ENCODE results near the gene POC1A. TPM values are rescaled to one million over a fixed set of nuclear protein-coding genes. Genes with fewer than 3 reads are reported as not detected.

Gene POC1A
- total RNA-seq, 1 donor = 1.8 TPM

- Histone ChIP-seq H3K79me2 (ENCODE audit: insufficient read depth, low read length) (no peaks in the 10 kb centered on the region), H3K27ac (ENCODE audit: low read depth, low read length) (peak overlapping the region; percentile 11), H3K36me3 (ENCODE audit: insufficient read depth, low read length) (no peaks in the 10 kb centered on the region), H3K9me3 (ENCODE audit: low read depth, low read length) (no peaks in the 10 kb centered on the region), H3K4me1 (ENCODE audit: insufficient read depth, low read length) (peaks cover 5% of the 10 kb centered on the region), H3K27me3 (ENCODE audit: insufficient read depth, low read length) (no peaks in the 10 kb centered on the region), H4K20me1 (ENCODE audit: insufficient read depth, low read length) (no peaks in the 10 kb centered on the region), H3K4me2 (ENCODE audit: insufficient read depth, low read length) (no peak overlapping the region), H3K4me3 (ENCODE audit: insufficient read depth, low read length) (no peak overlapping the region), H2AFZ (ENCODE audit: low read length) (no peak overlapping the region)
- no peak for DNase-seq (ENCODE audit: insufficient read length, low spot score, missing footprints)
- no peak for TF ChIP-seq CTCF (IDR thresholded peaks at IDR 0.05; ENCODE audit: extremely low read depth, low read depth, low read length)
Measured at GRCh38 chr3:52063026-52063723, 91.0 kb downstream of the POC1A start.

GRCh38 chr3:52062505-52062904, 91.7 kb downstream of the POC1A start:
- no peaks in the 10 kb centered on the region for H3K79me2 ChIP-seq (ENCODE audit: insufficient read depth, low read length)

GRCh38 chr3:52061121-52061910, 92.9 kb downstream of the POC1A start:
- no peaks in the 10 kb centered on the region for H3K27me3 ChIP-seq (ENCODE audit: insufficient read depth, low read length)
- no peaks in the 10 kb centered on the region for H3K9me3 ChIP-seq (ENCODE audit: low read depth, low read length)
- no peak overlapping the region for H2AFZ ChIP-seq (ENCODE audit: low read length)
- no peak overlapping the region for H3K27ac ChIP-seq (ENCODE audit: low read depth, low read length)
- H3K4me2 ChIP-seq (ENCODE audit: insufficient read depth, low read length) = no peak overlapping the region
- DNase-seq (ENCODE audit: insufficient read length, low spot score, missing footprints) = no peak
- no peaks in the 10 kb centered on the region for H4K20me1 ChIP-seq (ENCODE audit: insufficient read depth, low read length)
- TF ChIP-seq CTCF (IDR thresholded peaks at IDR 0.05; ENCODE audit: extremely low read depth, low read depth, low read length) = no peak
- peaks cover 15% of the 10 kb centered on the region for H3K4me1 ChIP-seq (ENCODE audit: insufficient read depth, low read length)
- no peaks in the 10 kb centered on the region for H3K36me3 ChIP-seq (ENCODE audit: insufficient read depth, low read length)
- peaks cover 6% of the 10 kb centered on the region for H3K79me2 ChIP-seq (ENCODE audit: insufficient read depth, low read length)
- no peak overlapping the region for H3K4me3 ChIP-seq (ENCODE audit: insufficient read depth, low read length)

More at GRCh38 chr3:52062505-52062904, 91.7 kb downstream of the POC1A start:
- no peak for TF ChIP-seq CTCF (IDR thresholded peaks at IDR 0.05; ENCODE audit: extremely low read depth, low read depth, low read length)
- Histone ChIP-seq H3K27me3 (ENCODE audit: insufficient read depth, low read length) (no peaks in the 10 kb centered on the region), H4K20me1 (ENCODE audit: insufficient read depth, low read length) (no peaks in the 10 kb centered on the region), H3K4me2 (ENCODE audit: insufficient read depth, low read length) (no peak overlapping the region), H3K36me3 (ENCODE audit: insufficient read depth, low read length) (no peaks in the 10 kb centered on the region), H3K4me3 (ENCODE audit: insufficient read depth, low read length) (no peak overlapping the region), H3K9me3 (ENCODE audit: low read depth, low read length) (no peaks in the 10 kb centered on the region), H2AFZ (ENCODE audit: low read length) (no peak overlapping the region), H3K27ac (ENCODE audit: low read depth, low read length) (peak overlapping the region; percentile 11), H3K4me1 (ENCODE audit: insufficient read depth, low read length) (peaks cover 10% of the 10 kb centered on the region)
- DNase-seq (ENCODE audit: insufficient read length, low spot score, missing footprints) = peak; percentile 99

- no peak overlapping the region for H3K4me2 ChIP-seq (ENCODE audit: insufficient read depth, low read length)
- no peak for TF ChIP-seq CTCF (IDR thresholded peaks at IDR 0.05; ENCODE audit: extremely low read depth, low read depth, low read length)
- DNase-seq (ENCODE audit: insufficient read length, low spot score, missing footprints) = no peak
- peaks cover under 1% of the 10 kb centered on the region for H4K20me1 ChIP-seq (ENCODE audit: insufficient read depth, low read length)
- H3K27me3 ChIP-seq (ENCODE audit: insufficient read depth, low read length) = no peaks in the 10 kb centered on the region
- no peaks in the 10 kb centered on the region for H3K9me3 ChIP-seq (ENCODE audit: low read depth, low read length)
- no peak overlapping the region for H3K4me3 ChIP-seq (ENCODE audit: insufficient read depth, low read length)
- peaks cover 18% of the 10 kb centered on the region for H3K79me2 ChIP-seq (ENCODE audit: insufficient read depth, low read length)
- no peak overlapping the region for H2AFZ ChIP-seq (ENCODE audit: low read length)
- H3K36me3 ChIP-seq (ENCODE audit: insufficient read depth, low read length) = no peaks in the 10 kb centered on the region
- no peak overlapping the region for H3K27ac ChIP-seq (ENCODE audit: low read depth, low read length)
- peaks cover 15% of the 10 kb centered on the region for H3K4me1 ChIP-seq (ENCODE audit: insufficient read depth, low read length)
Measured at GRCh38 chr3:52059781-52060180, 94.4 kb downstream of the POC1A start.
